SK-N-SH (cell line): ENCODE results near the gene EYA2. TPM values are rescaled to one million over a fixed set of nuclear protein-coding genes. Genes with fewer than 3 reads are reported as not detected.

Source experiments
- CTCF ChIA-PET: fragments of 300-600, 350-600 bp; formaldehyde crosslinking; extraction: SDS; loops from one replicate; lab custom pipeline; 2021; lab: Yijun Ruan, JAX
- POLR2A ChIA-PET: fragments of 350-600 bp; sonication (Branson Sonifier 250); formaldehyde crosslinking; extraction: SDS; loops from one replicate; lab custom pipeline; 2020; ENCODE audit warnings: antibody characterized with exemption, inconsistent platforms; lab: Yijun Ruan, JAX
- DNase-seq: peaks from one replicate; pipeline ENCODE4 v3.0.0; 2012
- H2AFZ ChIP-seq: fragments of 200-600 bp; sonication (generic); 2 replicates; pipeline ENCODE4 v1.8.1; 2016; ENCODE audit warnings: antibody characterized with exemption, mild to moderate bottlenecking, low read depth
- H3F3A ChIP-seq: fragments of 200-600 bp; sonication (generic); replicated peaks from 2 replicates; pipeline ENCODE3; 2016; ENCODE audit warnings: antibody characterized with exemption, mild to moderate bottlenecking; ENCODE audit not compliant: insufficient read depth
- H3K27ac ChIP-seq, 2 experiments: fragments of 200-500 bp in 1 of 2; fragments of 200-600 bp in 1 of 2; sonication (Bioruptor generic) in 1 of 2; sonication (generic), shearing (Covaris generic) in 1 of 2; 2 replicates each; pipeline versions ENCODE4 v1.5.1 to v1.6.1; 2014 to 2016; ENCODE audit warnings: low read depth in 2 of 2, inconsistent platforms in 1 of 2, low read length in 1 of 2, mild to moderate bottlenecking in 1 of 2, mixed read lengths in 1 of 2
- H3K27me3 ChIP-seq: fragments of 200-600 bp; sonication (generic), shearing (Covaris generic); 2 replicates; pipeline ENCODE4 v1.6.1; 2016; ENCODE audit warnings: mixed run types; ENCODE audit not compliant: insufficient read depth
- H3K36me3 ChIP-seq, 2 experiments: fragments of 200-500 bp in 1 of 2; fragments of 200-600 bp in 1 of 2; sonication (Bioruptor generic) in 1 of 2; sonication (generic) in 1 of 2; replicated peaks in 1 of 2; 2 replicates each; pipeline versions ENCODE3 to v1.5.1; 2014 to 2016; ENCODE audit warnings: low read length in 1 of 2, mild to moderate bottlenecking in 1 of 2; ENCODE audit not compliant: insufficient read depth in 2 of 2, control insufficient read depth in 1 of 2
- H3K4me1 ChIP-seq, 2 experiments: fragments of 200-500 bp in 1 of 2; fragments of 200-600 bp in 1 of 2; sonication (Bioruptor generic) in 1 of 2; sonication (generic), shearing (Covaris generic) in 1 of 2; 2 replicates each; pipeline versions ENCODE4 v1.5.1 to v1.6.1; 2014 to 2016; ENCODE audit warnings: low read depth in 1 of 2, low read length in 1 of 2, mixed run types in 1 of 2; ENCODE audit not compliant: insufficient read depth in 2 of 2, control insufficient read depth in 1 of 2
- H3K4me2 ChIP-seq: fragments of 200-600 bp; sonication (generic), shearing (Covaris generic); 2 replicates; pipeline ENCODE4 v1.6.1; 2017; ENCODE audit warnings: mixed run types
- H3K4me3 ChIP-seq, 2 experiments: fragments of 200-500 bp in 1 of 2; fragments of 200-600 bp in 1 of 2; sonication (Bioruptor generic) in 1 of 2; sonication (generic), shearing (Covaris generic) in 1 of 2; 2 replicates each; pipeline versions ENCODE4 v1.5.1 to v1.8.1; 2014 to 2016; ENCODE audit warnings: low read depth in 2 of 2, inconsistent platforms in 1 of 2, low read length in 1 of 2, mild to moderate bottlenecking in 1 of 2, mixed read lengths in 1 of 2, moderate library complexity in 1 of 2
- H3K79me2 ChIP-seq: fragments of 200-600 bp; sonication (generic); 2 replicates; pipeline ENCODE4 v1.8.1; 2017; ENCODE audit warnings: mild to moderate bottlenecking; ENCODE audit not compliant: insufficient read depth
- H3K9ac ChIP-seq: fragments of 200-600 bp; sonication (generic); 2 replicates; pipeline ENCODE4 v1.6.1; 2017; ENCODE audit warnings: mixed run types
- H3K9me2 ChIP-seq: fragments of 200-600 bp; sonication (generic); 2 replicates; pipeline ENCODE4 v1.6.1; 2017; ENCODE audit warnings: mixed run types
- H3K9me3 ChIP-seq: fragments of 200-600 bp; sonication (generic); 2 replicates; pipeline ENCODE4 v1.6.1; 2017; ENCODE audit warnings: mixed run types, mild to moderate bottlenecking, moderate library complexity
- H4K20me1 ChIP-seq: fragments of 200-600 bp; sonication (generic); 2 replicates; pipeline ENCODE4 v1.6.1; 2017; ENCODE audit warnings: mild to moderate bottlenecking, mixed run types; ENCODE audit not compliant: insufficient read depth
- MAX ChIP-seq: IDR thresholded peaks from 2 replicates; pipeline ENCODE4 v1.4.0; 2012; ENCODE audit warnings: low read depth
- PBX3 ChIP-seq: IDR thresholded peaks from 2 replicates; pipeline ENCODE4; 2012
- RAD21 ChIP-seq: IDR thresholded peaks from 2 replicates; pipeline ENCODE4 v1.6.1; 2012; ENCODE audit warnings: mild to moderate bottlenecking, low read length
- SIN3A ChIP-seq: IDR thresholded peaks from 2 replicates; pipeline ENCODE4 v1.6.1; 2012; ENCODE audit warnings: low read depth, mild to moderate bottlenecking, low read length, moderate library complexity, borderline replicate concordance
- TCF12 ChIP-seq: IDR thresholded peaks from 2 replicates; pipeline ENCODE4 v1.4.0; 2012
- WGBS: methylation state at CpG from one replicate; pipeline ENCODE4 v1.1.6; 2017; ENCODE audit warnings: low lambda C conversion rate; 5-methylcytosine and 5-hydroxymethylcytosine counted together
- polyA plus RNA-seq, 3 experiments: library from polyadenylated mRNA; depleted of rRNA; stranded (reverse); fragments of >200 nt; gene quantifications; 2 replicates each; pipeline ENCODE4 v1.2.3, GENCODE V29; 2012
- TF ChIP-seq, protein P1 (sequence below): fragments of 150-350 bp; IDR thresholded peaks from 2 replicates; pipeline ENCODE4 v1.6.1; 2016; ENCODE audit warnings: mild to moderate bottlenecking, low read depth, low read length
- TF ChIP-seq, protein P2 (sequence below): IDR thresholded peaks from 2 replicates; pipeline ENCODE4 v1.4.0; 2012; ENCODE audit warnings: low read depth, borderline replicate concordance
- TF ChIP-seq, protein P3 (sequence below): IDR thresholded peaks from 2 replicates; pipeline ENCODE4 v1.4.0; 2012; ENCODE audit warnings: low read depth, borderline replicate concordance

Gene EYA2
- polyA plus RNA-seq, 1 of the 3 experiments (the other 2 are of a cell fraction): 0.05 TPM

GRCh38 chr20:47227119-47227518, 332.5 kb downstream of the EYA2 start:
- H3K9ac ChIP-seq: no peak overlapping the region
- H3K4me2 ChIP-seq: no peak overlapping the region
- H3K4me3 ChIP-seq: no peak overlapping the region
- ChIA-PET CTCF (interaction anchor here (0.6 to 3.0 kb wide), 3 partner anchors 18 to 157 kb away, joined by 3 to 17 read pairs (median 13); no protein-coding TSS in a partner anchor), POLR2A (no interaction called here)
- H2AFZ ChIP-seq: no peak overlapping the region
- no peak overlapping the region for H3K27ac ChIP-seq
- no peaks in the 10 kb centered on the region for H4K20me1 ChIP-seq
- H3K9me2 ChIP-seq: no peaks in the 10 kb centered on the region
- H3K79me2 ChIP-seq: peaks cover 9% of the 10 kb centered on the region; the same call in 1 of the 2 replicates
- peaks cover 8 to 13% of the 10 kb centered on the region in 2 experiments; a peak in 3 of 4 replicates for H3K4me1 ChIP-seq
- no peak for TF ChIP-seq TCF12
- TF ChIP-seq PBX3: no peak
- TF ChIP-seq RAD21: no peak
- peaks cover 14% of the 10 kb centered on the region for H3F3A ChIP-seq
- DNase-seq: no peak
- no peaks in the 10 kb centered on the region for H3K9me3 ChIP-seq
- WGBS: 92% methylated on average over 7 of the region's 7 CpGs
- H3K27me3 ChIP-seq: no peaks in the 10 kb centered on the region
- peaks cover 45 to 63% of the 10 kb centered on the region in 2 experiments for H3K36me3 ChIP-seq

- no peaks in the 10 kb centered on the region for H3K27me3 ChIP-seq
- ChIA-PET CTCF (interaction anchor here (0.6 to 3.0 kb wide), 4 partner anchors 7 to 156 kb away, joined by 3 to 17 read pairs (median 13); no protein-coding TSS in a partner anchor), POLR2A (no interaction called here)
- no peaks in the 10 kb centered on the region for H4K20me1 ChIP-seq
- H3K27ac ChIP-seq: no peak overlapping the region
- H3K4me1 ChIP-seq: peaks cover 8 to 16% of the 10 kb centered on the region in 2 experiments; a peak in 3 of 4 replicates
- no peak overlapping the region for H3K4me2 ChIP-seq
- WGBS: 87% methylated on average over 9 of the region's 9 CpGs
- no peak overlapping the region for H3K4me3 ChIP-seq
- DNase-seq: no peak
- H3K36me3 ChIP-seq: peaks cover 43 to 61% of the 10 kb centered on the region in 2 experiments
- no peak overlapping the region for H2AFZ ChIP-seq
- no peak overlapping the region for H3K9ac ChIP-seq
- TF ChIP-seq SIN3A (no peak), MAX (no peak)
- TF ChIP-seq, protein P1, sequence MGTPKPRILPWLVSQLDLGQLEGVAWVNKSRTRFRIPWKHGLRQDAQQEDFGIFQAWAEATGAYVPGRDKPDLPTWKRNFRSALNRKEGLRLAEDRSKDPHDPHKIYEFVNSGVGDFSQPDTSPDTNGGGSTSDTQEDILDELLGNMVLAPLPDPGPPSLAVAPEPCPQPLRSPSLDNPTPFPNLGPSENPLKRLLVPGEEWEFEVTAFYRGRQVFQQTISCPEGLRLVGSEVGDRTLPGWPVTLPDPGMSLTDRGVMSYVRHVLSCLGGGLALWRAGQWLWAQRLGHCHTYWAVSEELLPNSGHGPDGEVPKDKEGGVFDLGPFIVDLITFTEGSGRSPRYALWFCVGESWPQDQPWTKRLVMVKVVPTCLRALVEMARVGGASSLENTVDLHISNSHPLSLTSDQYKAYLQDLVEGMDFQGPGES: no peak
- TF ChIP-seq, all 33 proteins: peak for 0
- no peaks in the 10 kb centered on the region for H3K9me2 ChIP-seq
- peaks cover 6% of the 10 kb centered on the region; the same call in 1 of the 2 replicates for H3K79me2 ChIP-seq
- H3K9me3 ChIP-seq: no peaks in the 10 kb centered on the region
- peaks cover 17% of the 10 kb centered on the region for H3F3A ChIP-seq
Measured at GRCh38 chr20:47227576-47227975, 332.9 kb downstream of the EYA2 start.

DNA sequence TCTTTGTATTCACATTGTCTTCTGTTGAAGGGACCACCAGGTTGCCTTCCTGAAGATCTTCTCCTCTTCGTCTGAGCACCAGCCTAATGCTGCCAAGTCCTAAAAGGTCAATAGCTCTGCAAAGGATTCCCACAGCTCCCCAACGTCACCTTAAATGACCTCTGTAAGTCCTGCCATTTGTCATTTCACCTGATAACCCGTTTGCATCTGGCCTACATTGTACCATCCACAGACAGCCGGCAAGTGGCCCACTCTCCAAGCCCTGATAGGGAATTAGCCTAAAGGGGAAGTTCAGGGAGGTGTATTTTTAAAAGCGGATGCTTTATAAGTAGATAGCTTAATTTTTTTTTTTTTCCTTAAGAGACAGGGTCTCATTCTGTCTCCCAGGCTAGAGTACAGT, 334.0 kb downstream of the EYA2 start:
- Histone ChIP-seq H3K4me2 (no peak overlapping the region), H3K36me3 (peaks cover 41 to 53% of the 10 kb centered on the region in 2 experiments), H3F3A (peaks cover 20% of the 10 kb centered on the region), H3K27me3 (no peaks in the 10 kb centered on the region), H3K79me2 (no peaks in the 10 kb centered on the region; the same call in 1 of the 2 replicates), H2AFZ (no peak overlapping the region), H3K9me2 (no peaks in the 10 kb centered on the region), H3K9ac (no peak overlapping the region), H3K27ac (no peak overlapping the region), H4K20me1 (no peaks in the 10 kb centered on the region), H3K4me1 (peaks cover 8 to 16% of the 10 kb centered on the region in 2 experiments; a peak in 3 of 4 replicates), H3K9me3 (no peaks in the 10 kb centered on the region), H3K4me3 (no peak overlapping the region)
- no peak for DNase-seq
- CTCF ChIA-PET: interaction anchor here (1.9 to 2.5 kb wide), 3 partner anchors 8 to 156 kb away, joined by 7 to 13 read pairs (median 13); no protein-coding TSS in a partner anchor
- TF ChIP-seq, protein P2, sequence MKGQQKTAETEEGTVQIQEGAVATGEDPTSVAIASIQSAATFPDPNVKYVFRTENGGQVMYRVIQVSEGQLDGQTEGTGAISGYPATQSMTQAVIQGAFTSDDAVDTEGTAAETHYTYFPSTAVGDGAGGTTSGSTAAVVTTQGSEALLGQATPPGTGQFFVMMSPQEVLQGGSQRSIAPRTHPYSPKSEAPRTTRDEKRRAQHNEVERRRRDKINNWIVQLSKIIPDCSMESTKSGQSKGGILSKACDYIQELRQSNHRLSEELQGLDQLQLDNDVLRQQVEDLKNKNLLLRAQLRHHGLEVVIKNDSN: no peak
- TF ChIP-seq, protein P3, sequence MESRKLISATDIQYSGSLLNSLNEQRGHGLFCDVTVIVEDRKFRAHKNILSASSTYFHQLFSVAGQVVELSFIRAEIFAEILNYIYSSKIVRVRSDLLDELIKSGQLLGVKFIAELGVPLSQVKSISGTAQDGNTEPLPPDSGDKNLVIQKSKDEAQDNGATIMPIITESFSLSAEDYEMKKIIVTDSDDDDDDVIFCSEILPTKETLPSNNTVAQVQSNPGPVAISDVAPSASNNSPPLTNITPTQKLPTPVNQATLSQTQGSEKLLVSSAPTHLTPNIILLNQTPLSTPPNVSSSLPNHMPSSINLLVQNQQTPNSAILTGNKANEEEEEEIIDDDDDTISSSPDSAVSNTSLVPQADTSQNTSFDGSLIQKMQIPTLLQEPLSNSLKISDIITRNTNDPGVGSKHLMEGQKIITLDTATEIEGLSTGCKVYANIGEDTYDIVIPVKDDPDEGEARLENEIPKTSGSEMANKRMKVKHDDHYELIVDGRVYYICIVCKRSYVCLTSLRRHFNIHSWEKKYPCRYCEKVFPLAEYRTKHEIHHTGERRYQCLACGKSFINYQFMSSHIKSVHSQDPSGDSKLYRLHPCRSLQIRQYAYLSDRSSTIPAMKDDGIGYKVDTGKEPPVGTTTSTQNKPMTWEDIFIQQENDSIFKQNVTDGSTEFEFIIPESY: no peak
- POLR2A ChIA-PET: no interaction called here
- 88% methylated on average over 5 of the region's 5 CpGs for WGBS
